Astrocyte of the spinal cord (primary cell): ENCODE data around the gene TRAT1.

Experiments used
- DNase-seq: peaks from one replicate; pipeline ENCODE4 v3.0.0; 2011; ENCODE audit warnings: low read depth, low spot score
- H3K4me3 ChIP-seq: 2 replicates; pipeline ENCODE4 v1.5.1; 2011; ENCODE audit warnings: low read depth, mild to moderate bottlenecking, low read length, moderate library complexity
- in situ Hi-C: cut with HindIII; loops from 2 replicates; pipeline ENCODE4 v1.10.0; 2017; ENCODE audit warnings: low sequenced_read_pairs
- TF ChIP-seq, protein P1 (sequence below): IDR thresholded peaks from 2 replicates; pipeline ENCODE4 v1.5.1; 2012; ENCODE audit warnings: low read depth, mild to moderate bottlenecking, low read length, inconsistent platforms

Gene TRAT1

DNA sequence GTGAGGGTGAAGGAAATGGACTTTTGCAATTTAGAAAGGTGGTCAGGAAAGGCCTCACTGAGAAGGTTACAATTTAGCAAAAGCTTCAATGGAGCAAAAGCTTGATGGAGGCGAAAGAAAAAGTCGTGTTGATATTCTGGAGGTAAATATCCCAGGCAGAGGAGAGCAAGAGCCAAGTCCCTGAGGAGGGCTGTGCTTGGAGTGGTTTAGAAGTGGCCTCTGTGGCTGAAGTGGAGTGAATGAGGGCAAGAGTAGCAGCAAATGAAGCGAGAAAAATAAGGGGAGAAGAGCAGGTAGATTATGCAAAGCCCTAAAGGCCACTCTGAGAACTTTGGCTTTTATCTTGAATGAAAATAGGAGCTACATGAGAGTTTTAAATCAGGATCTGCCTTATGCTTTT lies 76.9 kb downstream of the TRAT1 start:
- TF ChIP-seq, protein P1, sequence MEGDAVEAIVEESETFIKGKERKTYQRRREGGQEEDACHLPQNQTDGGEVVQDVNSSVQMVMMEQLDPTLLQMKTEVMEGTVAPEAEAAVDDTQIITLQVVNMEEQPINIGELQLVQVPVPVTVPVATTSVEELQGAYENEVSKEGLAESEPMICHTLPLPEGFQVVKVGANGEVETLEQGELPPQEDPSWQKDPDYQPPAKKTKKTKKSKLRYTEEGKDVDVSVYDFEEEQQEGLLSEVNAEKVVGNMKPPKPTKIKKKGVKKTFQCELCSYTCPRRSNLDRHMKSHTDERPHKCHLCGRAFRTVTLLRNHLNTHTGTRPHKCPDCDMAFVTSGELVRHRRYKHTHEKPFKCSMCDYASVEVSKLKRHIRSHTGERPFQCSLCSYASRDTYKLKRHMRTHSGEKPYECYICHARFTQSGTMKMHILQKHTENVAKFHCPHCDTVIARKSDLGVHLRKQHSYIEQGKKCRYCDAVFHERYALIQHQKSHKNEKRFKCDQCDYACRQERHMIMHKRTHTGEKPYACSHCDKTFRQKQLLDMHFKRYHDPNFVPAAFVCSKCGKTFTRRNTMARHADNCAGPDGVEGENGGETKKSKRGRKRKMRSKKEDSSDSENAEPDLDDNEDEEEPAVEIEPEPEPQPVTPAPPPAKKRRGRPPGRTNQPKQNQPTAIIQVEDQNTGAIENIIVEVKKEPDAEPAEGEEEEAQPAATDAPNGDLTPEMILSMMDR = no peak
- DNase-seq = no peak
- in situ Hi-C loops = no loop called here
- no peak overlapping the region for H3K4me3 ChIP-seq
